ENCODE measurements around the gene TNC. TPM values are rescaled to one million over a fixed set of nuclear protein-coding genes. Genes with fewer than 3 reads are reported as not detected.

Gene TNC
- total RNA-seq, 6 experiments from 2014 or later: 1.7 to 9.3 (median 4.0) TPM

GRCh38 chr9:115111874-115112273 is 6.1 kb downstream of the TNC start:
- H3K4me1 ChIP-seq: peaks cover 0 to 13% (median 3%) of the 10 kb centered on the region in 4 donors
- H3K9me3 ChIP-seq: no peaks in the 10 kb centered on the region
- TF ChIP-seq POLR2A (IDR thresholded peaks at IDR 0.05) (no peak), CTCF (IDR thresholded peaks at IDR 0.05) (no peak)
- ATAC-seq: no peak
- H3K27ac ChIP-seq: no peak overlapping the region
- no peak overlapping the region for H3K4me3 ChIP-seq
- WGBS (ENCODE audit: insufficient coverage, low coverage, low lambda C conversion rate, missing lambda C conversion rate): 81% methylated on average over 4 of the region's 4 CpGs
- intact Hi-C loops (cut with DNase I): no loop called here
- DNase-seq: no peak
- H3K36me3 ChIP-seq: no peaks in the 10 kb centered on the region
- H3K27me3 ChIP-seq: no peaks in the 10 kb centered on the region

- no peaks in the 10 kb centered on the region for H3K9me3 ChIP-seq
- H3K27ac ChIP-seq: no peak overlapping the region
- peaks cover 0 to 33% (median 3%) of the 10 kb centered on the region in 4 donors for H3K4me1 ChIP-seq
- 100% methylated on average over 1 of the region's 1 CpG for WGBS (ENCODE audit: insufficient coverage, low coverage, low lambda C conversion rate, missing lambda C conversion rate)
- H3K36me3 ChIP-seq: no peaks in the 10 kb centered on the region
- TF ChIP-seq POLR2A (IDR thresholded peaks at IDR 0.05) (no peak), CTCF (IDR thresholded peaks at IDR 0.05) (no peak)
- ATAC-seq (no peak), DNase-seq (no peak)
- no peaks in the 10 kb centered on the region for H3K27me3 ChIP-seq
- H3K4me3 ChIP-seq: no peak overlapping the region
- intact Hi-C loops (cut with DNase I): no loop called here
These were observed 8.5 kb downstream of the TNC start for GRCh38 chr9:115109486-115109885.

- intact Hi-C loops (cut with DNase I): no loop called here
- WGBS (ENCODE audit: insufficient coverage, low coverage, low lambda C conversion rate, missing lambda C conversion rate): 69% methylated on average over 2 of the region's 2 CpGs
- peaks cover 0 to 33% (median 3%) of the 10 kb centered on the region in 4 donors for H3K4me1 ChIP-seq
- TF ChIP-seq POLR2A (IDR thresholded peaks at IDR 0.05) (no peak), CTCF (IDR thresholded peaks at IDR 0.05) (no peak)
- no peaks in the 10 kb centered on the region for H3K9me3 ChIP-seq
- H3K27me3 ChIP-seq: no peaks in the 10 kb centered on the region
- no peak overlapping the region for H3K4me3 ChIP-seq
- peak overlapping the region in 2 of 3 donors; percentile 26 to 45 for H3K27ac ChIP-seq
- no peaks in the 10 kb centered on the region for H3K36me3 ChIP-seq
- DNase-seq (peak in 1 of 3 donors; percentile 35), ATAC-seq (peak; percentile 38 to 67 (median 62))
These were observed 10.3 kb downstream of the TNC start for GRCh38 chr9:115107701-115108100.

GRCh38 chr9:115106642-115107041 is 11.3 kb downstream of the TNC start:
- TF ChIP-seq POLR2A (IDR thresholded peaks at IDR 0.05): no peak
- DNase-seq: no peak
- intact Hi-C loops (cut with DNase I): no loop called here
- Histone ChIP-seq H3K27ac (peak overlapping the region; percentile 2 to 46 (median 19)), H3K27me3 (no peaks in the 10 kb centered on the region), H3K9me3 (no peaks in the 10 kb centered on the region), H3K36me3 (no peaks in the 10 kb centered on the region), H3K4me1 (peaks cover 0 to 33% (median 3%) of the 10 kb centered on the region in 4 donors), H3K4me3 (no peak overlapping the region)
- WGBS (ENCODE audit: insufficient coverage, low coverage, low lambda C conversion rate, missing lambda C conversion rate): 24% methylated on average over 2 of the region's 2 CpGs
- peak in 2 of 4 donors; percentile 13 to 23 for ATAC-seq

- H3K9me3 ChIP-seq: no peaks in the 10 kb centered on the region
- ATAC-seq (peak; percentile 76 to 94 (median 86)), DNase-seq (no peak)
- H3K4me1 ChIP-seq: peaks cover 0 to 33% (median 3%) of the 10 kb centered on the region in 4 donors
- H3K27ac ChIP-seq: peak overlapping the region; percentile 2 to 46 (median 19)
- no peaks in the 10 kb centered on the region for H3K27me3 ChIP-seq
- H3K36me3 ChIP-seq: no peaks in the 10 kb centered on the region
- H3K4me3 ChIP-seq: no peak overlapping the region
- TF ChIP-seq POLR2A (IDR thresholded peaks at IDR 0.05): no peak
- no peak for TF ChIP-seq CTCF (IDR thresholded peaks at IDR 0.05)
- intact Hi-C loops (cut with DNase I): no loop called here
- WGBS (ENCODE audit: insufficient coverage, low coverage, low lambda C conversion rate, missing lambda C conversion rate): 30% methylated on average over 1 of the region's 1 CpG
These were observed 12.0 kb downstream of the TNC start for GRCh38 chr9:115106001-115106400.

Measured in right lobe of liver (tissue), 6 donors.